ENCODE data around the gene RPS15.
A peak's percentile ranks its signal among the peaks of the same experiment; 100 is the strongest.
"Not testable (repeated sequence)": the region's sequence is repeated elsewhere in the genome, so short reads cannot be mapped to it uniquely, and the experiment has no call there.

The RPS15 gene

DNA sequence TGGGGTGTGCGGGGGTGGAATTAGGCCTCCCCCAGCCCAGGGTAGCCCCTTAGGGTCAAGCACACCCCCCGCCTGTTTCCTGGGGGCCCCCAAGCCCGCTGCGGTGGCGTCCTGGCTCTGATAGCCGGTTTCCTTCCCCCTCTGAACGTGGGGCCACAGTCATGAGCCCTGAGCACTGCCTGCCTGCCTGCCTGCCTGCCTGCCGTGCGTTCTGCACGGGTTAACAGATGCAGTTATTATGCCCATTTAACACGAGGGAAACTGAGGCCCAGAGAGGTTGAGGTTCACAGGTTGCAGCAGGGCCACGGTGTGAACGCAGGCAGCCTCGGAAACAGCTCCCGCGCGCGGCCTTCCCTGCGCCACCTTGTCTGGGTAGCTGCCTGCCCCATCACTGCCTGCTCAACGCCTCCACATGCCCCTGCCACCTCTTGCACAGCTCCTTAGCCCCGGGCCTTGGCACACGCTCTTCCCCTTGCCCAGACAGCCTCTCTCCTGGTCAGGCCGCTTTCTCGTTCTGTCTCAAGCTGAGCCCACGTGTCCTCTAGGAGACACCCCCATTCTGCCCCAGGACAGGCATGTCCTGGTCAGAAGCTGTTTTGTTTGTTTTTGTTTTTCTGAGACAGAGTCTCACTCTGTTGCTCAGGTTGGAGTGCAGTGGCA, 35.7 kb upstream of the RPS15 start:
- DNase-seq: no peak

DNA sequence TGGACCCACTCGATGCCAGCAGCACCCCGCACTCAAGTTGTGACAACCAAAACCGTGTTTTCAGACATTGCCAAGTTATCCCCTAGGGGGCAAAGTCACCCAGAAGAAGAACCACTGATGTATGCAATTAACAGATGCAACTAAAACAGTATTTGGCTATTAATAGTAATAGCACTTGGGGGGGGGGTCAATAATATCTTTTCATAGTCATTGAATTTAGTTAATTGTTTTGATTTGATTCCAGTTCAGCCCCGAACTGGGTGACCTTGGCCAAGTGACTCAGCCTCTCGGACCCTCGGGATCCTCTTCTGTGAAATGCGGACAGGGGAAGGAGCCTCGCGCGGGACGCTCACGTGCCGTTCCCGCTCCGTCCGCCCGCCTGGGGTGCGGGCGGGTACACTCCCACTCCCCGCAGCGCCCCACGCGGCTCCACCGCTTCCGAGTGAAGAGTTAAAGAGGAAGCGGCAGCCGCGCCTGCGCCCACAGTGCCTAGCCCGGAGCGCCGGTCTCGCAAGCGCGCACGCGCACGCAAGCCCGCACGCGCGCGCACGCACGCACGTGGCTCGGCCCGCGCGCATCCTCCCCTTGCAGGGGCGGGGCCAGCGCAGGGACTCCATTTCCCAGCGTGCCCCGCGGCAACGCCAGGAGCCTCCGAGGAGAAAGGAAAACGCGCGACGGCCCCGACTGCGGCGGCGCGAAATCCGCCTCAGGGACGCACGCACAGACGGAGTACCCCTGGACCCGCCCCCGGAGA, 31.2 kb upstream of the RPS15 start:
- DNase-seq: peak; percentile 91

DNA sequence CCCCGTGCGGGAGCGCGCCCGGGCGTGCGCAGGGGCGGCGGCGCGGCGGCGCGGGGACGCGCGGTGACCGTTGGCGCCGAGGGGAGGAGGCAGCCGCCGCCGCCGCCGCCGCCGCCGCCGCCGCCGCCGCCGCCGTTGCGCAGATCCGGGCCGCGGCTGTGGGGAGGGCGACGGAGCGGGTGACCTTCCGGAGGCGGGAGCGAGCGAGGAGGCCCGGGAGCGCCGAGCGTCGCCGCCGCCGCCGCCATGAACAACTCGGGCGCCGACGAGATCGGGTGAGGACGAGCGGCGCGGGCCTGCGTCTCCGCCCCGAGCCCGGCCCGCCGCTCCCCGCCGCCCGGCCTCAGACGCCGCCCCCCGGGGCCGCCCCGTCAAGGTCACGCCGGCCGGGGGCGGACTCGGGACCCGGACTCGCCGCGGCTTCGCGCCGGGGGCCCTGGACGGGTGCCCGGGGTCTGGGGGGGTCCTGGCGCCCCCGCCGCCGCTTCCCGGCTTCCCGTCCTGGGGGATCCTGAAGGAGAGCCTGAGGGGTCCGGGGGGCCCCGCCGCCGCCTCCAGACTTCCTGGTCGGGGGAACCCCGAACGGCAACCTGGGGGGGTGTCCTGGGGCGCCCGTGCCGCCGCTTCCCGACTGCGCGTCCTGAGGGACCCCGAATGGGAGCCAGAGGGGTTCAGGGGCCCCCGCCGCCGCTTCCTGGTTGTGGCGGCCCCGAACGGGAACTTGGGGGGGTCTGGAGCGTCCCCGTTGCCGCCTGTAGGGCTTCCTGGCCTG, 30.5 kb upstream of the RPS15 start, which contains the start of gene DAZAP1:
Gene DAZAP1, plus strand, starts transcription at position 59 of the 772 bp plus-strand sequence. Its CDS starts 188 bp downstream, at position 247.
- DNase-seq: no peak

DNA sequence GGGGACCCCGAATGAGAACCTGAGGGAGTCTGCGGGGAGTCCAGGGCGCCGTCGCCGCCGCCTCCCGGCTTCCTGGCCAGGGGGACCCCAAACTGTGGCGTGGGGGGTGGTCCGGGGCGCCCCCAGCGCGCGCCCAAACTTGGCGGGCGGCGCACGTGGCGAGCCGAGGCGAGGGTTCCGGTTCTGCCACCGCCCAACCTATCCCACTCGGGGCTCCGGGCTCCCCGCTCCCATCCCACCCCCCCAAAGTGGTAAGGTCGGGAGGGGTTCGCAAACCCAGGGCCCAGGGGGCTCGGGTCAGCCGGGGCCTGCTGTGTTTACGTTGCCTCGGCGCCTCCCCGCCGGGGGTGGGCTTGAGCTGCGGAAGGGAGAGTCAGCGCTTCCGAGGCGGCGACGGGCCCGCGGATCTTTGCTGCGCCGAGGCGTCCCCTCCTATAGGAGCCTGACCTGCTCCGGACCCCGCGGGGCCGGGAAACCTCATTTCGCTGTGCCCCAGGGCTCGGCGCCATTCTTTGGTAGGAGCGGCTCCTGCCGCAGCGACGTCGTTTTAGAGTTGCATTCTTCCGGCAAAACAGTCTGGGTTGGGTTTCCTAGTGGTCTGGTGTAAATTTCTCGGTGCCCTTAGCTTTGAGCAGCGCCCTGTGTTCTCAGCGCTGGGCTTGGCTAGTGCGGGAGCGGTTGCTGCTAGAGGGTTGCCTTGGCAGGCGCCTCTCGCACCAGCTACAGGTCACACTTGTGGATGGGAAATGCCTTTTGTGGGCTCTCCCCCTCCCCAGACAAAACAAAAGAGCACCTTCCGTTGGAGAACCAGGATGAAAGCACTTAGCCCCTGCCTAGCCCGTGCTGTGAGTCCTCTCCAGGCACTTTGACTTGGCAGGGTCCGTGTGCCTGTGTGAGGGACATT, 29.6 kb upstream of the RPS15 start:
- no peak for DNase-seq

DNA sequence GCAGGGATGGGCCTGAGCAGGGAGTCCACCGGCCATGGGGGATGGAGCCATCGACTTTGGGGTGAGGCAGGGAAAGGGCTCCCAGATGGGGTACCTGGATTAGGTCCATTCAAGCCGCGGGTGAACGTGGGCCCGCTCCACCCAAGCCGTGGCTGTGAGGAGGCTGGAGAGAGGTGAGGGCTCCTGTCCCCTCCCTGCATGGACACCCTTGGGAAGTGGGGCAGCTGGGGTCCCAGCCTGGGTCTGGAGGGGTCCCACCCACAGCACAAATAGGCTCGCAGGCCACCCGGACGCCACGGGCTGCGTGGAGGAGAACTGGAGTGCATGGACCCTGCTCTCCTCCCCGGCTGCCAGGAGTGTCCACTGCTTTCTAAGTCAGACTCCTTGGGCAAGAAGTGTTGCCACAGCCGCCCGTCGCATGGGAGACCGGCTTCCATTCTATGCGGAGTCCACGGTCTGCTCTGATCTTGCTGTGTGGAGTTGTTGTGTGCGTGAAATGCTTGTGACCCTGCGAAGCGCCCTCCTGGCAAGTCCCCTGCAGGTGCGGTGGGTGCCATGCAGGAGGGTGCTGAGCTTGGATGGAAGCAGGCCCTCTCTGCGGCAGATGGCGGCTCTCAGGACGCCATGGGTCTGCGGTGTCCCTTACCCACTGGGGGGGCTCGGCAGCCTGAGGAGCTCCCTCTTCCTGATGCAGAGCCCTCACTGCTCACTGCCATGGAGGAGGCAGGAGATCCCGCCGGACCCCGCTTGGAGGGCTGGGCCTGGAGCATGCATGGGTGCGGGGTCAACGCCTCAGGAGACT, 28.8 kb upstream of the RPS15 start:
- DNase-seq: no peak

DNA sequence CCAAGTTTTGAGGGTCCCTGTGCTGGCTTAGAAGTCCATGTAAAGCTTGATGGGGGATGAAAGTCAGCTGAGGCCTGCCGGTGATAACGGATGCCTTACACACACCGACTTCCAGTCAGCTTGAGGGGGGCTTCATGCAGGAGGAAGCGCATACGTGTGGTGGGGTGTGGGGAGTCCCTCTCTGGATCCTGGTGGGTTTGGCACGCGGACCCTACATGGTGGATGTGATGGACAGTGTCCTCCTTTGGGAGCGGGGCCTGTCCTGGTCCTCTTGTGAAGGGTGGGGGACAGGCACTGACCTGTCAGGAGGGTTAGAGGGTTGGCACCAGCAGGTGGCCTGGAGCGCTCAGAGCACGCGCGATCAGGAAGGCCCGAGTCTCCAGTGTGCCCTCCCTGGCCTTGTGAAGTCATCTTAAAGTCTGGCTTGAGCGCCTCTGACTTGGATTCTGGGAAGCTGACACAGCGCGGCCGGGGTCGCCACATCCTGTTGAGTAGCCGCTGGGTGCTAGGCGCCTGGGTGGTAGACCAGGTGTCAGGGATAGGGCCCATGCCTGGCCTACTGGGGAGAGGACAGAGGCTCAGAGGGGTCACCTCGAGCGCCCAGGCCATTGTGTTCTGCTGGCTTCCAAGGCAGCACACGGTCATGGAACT, 27.9 kb upstream of the RPS15 start:
- DNase-seq: no peak

DNA sequence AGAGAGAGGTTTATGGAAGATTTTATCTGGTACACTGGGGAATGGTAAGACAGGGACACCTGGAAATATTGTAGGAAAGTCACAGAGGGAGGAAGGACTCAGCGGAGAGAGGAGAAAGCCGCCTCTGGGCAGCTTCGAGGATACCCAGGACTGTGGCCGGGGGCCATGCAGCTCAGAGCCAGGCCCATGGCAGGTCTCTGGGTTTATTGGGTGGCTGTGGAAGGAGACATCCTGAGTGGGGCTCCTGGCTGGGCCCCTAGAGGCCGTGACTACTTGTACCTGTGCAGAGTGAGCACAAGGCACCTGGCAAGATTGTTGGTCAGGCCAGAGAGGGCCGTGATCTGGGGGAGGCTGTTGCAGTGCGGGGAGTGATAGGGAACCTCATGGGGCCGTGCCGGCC, 27.4 kb upstream of the RPS15 start:
- no peak for DNase-seq

DNA sequence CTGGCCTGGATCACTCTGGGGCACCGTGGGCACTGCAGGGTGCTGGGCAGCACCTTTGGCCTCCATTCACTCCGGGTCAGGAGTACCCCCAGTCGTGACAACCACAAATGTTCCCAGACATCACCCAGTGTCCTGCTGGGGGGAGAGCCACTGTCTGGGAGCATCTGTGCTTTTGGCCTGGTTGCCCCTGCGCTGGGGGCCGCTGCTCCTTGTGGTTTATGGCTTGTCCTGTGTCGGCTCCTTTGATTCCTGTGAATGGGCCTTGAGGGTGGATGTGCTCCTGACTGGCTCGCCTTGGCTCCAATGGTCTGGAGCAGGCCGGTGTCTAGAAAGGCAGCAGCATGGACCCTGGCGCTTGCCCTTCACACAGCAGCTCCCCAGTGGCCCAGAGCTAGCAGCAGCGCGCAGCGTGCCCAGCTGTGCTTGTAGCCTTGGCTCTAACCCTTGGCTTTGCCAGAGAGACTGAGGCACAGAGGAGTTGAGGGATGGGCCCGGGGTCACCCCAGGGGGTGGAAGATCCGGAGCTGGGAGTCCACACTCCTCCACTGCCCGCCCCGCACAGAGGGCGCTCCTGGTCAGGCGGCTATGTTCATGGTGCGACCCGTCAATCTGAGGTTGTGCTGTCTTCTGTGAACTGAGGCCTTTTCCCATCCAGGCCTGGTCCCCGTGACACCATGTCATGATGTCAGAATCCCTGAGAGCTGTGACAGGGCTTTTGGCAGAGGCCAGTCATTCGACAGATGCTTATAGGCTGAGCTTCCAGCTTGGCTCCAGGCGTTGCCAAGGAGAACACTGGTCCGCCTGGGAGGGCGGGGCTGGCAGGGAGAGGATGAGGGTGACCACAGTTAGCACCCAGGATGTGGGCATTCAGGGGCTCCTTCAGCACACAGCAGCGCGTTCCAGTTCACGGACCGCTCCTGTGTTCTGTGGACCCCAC, 26.7 kb upstream of the RPS15 start:
- no peak for DNase-seq

DNA sequence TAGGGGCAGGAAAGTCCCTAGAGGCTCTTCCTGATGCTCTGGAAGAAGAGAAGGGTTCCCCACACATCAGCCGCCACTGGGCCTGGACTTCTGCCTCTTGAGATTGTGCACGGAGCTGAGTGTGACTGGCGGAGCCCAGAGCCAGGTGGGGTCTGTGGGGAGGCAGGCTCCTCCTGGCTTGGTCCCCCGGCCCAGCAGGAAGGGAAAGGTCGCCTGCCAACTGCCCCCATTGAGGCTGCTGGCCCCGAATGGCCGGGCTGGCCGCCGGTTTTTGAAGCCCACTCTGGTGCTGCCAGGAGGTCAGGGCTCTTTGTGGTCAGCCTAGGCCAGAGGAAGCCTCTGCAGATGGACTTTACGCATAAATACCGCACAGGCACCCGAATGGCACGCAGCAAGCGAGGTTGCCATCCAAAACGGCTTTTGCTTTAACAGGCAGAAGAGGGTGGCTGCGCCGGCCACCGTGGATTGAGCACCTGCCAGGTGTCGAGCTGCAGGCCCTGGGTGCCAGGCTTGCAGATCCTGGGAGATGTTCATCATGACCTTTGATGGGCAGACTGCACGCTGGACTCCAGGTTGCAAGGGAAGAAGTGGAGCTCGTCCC, 25.8 kb upstream of the RPS15 start:
- no peak for DNase-seq

DNA sequence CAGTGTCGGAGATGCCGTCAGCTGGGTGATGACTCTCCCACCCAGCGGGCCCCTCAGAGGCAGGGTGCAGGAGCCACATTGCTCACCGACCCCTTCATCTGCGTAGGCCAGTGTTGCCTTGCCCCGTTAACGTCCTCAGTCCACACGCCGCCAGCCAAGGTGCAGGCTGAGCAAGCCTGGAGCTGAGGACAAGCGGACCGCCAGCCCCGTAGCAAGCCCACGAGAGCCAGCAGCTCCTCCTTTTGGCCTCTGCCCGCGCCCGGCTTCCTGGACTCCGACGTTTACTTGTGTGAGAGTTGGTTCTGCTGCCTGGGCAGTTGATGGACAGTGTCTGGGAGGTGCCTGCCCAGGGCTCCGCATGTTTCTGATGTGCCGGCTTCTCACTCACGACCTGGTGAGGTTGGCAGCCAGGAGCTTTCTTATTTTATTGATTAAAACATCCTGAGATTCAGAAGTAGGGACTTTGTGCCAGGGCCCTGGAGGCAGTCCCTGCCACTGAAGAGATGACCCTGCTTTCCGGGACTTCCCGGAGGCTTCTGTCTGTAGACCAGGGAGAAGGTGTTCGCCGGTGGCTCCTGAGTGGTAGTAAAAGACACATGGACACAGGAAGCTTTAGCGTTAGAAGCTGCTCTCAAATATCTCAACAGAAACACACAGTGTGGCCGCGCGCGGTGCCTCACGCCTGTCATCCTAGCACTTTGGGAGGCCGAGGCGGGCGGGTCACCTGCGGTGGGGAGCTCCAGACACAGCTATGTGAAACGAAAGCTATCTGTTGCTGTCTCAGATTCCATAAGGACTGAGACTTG, 25.0 kb upstream of the RPS15 start:
- DNase-seq: no peak

DNA sequence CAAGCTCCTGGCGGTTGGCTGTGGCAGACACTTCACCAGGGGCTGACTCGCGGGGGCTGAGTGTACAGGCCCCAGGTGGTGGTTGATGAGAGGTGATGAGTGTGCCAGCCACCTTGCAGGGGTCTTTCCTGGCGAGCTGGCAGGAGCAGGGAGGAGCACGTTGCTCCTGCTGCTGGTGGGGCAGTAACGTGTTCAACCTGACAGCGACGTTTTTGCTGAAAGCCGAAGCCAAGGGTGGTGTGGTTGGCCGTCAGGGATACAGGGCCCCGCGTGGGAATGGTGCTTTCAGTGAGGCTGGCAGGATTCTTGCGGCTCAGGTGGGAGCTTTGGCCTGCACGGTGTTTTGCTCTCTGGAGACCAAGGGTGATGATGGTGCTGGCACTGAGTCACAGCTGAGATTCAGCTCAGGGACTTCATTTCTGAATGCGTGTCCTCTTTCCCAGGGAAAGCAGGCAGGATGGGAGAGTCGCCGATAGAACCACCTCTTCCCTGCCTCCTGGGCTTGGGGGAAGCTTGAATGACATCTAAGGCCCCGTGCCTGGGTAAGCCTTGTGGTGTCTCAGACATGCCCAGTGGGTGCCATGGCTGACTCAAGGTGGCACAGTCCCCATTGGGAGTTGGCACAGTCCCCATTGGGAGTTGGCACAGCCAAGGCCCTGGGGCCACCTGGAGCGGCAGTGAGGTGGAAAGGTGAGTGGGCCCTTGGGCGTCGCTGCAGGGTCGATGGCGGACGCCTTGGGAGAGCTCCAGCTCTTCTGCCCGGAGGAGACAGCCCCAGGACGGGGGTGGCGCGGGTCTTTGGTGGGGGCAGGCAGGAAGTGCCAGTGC, 22.0 kb upstream of the RPS15 start:
- DNase-seq: no peak

DNA sequence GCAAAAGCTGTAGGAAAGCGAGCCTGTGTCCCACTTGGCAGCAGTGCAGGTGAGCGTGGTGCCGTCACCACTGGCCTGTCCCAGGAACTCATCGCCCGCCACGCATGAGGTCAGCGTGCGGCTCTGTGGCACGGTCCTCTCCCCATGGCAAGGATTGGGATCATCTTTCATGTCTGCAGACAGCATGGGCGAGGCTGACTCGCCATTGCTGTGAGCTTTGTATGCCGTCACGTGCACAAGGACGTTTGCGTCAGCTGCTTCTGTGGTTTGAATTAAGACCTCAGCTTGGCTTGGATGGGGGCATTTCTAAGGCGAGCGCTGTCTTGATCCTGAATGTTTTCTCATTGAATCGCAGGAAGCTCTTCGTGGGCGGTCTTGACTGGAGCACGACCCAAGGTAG, 21.1 kb upstream of the RPS15 start:
- no peak for DNase-seq

DNA sequence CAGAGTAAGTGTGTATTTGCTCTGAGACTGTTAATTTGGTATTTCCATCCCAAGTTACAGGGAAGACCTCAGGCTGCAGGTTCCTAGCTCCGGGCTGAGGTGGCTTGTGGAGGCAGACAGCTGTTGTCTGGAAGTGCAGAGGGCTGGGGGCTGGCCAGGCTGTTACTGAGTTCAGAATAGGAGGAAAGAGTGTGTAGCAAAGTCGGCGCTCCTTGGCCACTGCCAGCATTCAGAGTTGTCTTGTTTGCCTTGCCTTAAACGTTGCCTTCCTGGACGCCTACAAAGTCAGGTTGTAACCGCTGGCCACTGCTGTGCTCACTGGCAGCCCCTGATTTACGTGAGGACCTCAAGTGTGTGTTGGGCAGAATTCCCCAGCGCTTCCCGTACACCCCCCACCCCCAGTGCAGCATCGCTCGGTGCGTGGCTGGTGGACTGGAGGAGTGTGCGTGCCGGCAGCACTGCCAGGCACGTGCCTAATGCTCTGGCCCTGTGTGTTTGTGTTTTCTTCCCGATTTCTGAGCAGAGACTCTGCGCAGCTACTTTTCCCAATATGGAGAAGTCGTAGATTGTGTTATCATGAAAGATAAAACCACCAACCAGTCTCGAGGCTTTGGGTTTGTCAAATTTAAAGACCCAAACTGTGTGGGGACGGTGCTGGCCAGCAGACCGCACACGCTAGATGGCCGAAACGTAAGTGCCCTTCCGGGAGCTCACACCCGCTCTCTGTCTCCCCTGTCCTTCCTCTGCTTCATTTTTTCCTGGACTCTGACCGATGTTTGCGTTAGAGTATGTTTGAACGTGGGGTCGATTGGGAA, 20.3 kb upstream of the RPS15 start:
- no peak for DNase-seq

DNA sequence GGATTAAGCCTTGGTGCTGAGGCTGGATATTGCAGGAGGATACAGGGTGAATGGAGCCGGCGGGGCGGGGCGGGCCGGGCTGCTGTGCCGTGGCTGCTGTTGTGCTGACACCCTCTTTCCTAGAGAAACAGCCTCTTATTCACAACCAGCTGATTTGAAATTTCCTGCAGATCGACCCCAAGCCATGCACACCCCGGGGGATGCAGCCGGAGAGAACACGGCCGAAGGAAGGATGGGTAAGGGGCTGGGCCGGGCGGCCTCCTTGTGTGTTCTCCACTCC, 19.8 kb upstream of the RPS15 start:
- no peak for DNase-seq

DNA sequence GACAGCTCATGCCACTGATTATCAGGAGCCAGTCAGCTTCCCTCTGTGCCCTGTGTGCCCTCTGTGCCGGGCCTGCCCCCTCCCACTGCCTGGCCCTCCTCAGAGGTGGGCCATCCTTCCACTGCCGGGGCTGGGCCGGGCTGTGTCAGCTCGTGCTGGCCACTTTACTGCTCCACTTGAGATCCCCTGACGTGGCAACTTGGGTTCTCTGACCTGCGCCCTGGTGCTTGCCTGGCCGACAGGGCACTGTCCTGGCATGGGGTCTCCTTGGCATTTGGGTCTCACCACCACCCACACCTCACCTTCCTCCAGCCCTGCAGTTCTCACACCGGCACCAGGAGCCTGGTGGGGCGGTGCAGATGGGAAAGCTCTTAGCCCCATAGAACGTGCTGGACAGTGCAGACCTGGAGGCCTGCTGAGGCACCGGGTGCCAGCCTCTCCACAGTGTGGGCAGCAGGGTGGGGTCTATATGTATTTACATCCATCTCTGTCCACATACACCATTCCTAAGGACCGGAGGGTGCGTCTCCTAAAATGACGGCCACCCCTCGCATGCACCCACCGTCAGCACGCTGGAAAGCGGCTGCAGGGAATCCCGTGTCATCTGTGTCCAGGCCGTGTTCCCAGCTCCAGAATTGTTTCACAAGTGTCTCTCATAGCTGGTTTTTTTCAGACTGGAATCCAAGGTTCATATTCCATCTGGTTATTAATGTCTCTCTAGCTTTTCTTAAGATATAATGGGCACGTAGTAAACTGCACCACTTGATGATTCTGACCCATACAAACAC, 19.1 kb upstream of the RPS15 start:
- no peak for DNase-seq

DNA sequence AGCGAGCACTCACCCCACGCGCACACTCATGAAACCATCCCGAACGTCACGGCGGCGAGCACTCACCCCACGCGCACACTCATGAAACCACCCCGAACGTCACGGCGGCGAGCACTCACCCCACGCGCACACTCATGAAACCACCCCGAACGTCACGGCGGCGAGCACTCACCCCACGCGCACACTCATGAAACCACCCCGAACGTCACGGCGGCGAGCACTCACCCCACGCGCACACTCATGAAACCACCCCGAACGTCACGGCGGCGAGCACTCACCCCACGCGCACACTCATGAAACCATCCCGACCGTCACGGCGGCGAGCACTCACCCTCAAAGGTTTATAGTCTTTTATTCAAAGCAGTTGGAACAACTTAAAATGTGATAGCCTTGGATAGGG, 18.1 kb upstream of the RPS15 start:
- DNase-seq: not testable (repeated sequence)
